GM18511 (cell line): ENCODE data around the gene AIFM3.

Experiments
- ATAC-seq: cut with Tn5 transposase; IDR thresholded peaks from one replicate; pipeline ENCODE4 v1.9.1; 2021; ENCODE audit warnings: mild to moderate bottlenecking, moderate library complexity; ENCODE audit not compliant: unreplicated experiment

The AIFM3 gene

GRCh38 chr22:20973634-20974286 lies 6.7 kb downstream of the AIFM3 start:
- no peak for ATAC-seq

GRCh38 chr22:20974336-20974955 lies 7.4 kb downstream of the AIFM3 start:
- ATAC-seq, result no peak

- ATAC-seq, result no peak
Measured at GRCh38 chr22:20975541-20976290, 8.7 kb downstream of the AIFM3 start.

- ATAC-seq, result no peak
Measured at GRCh38 chr22:20976291-20976877, 9.3 kb downstream of the AIFM3 start.

- ATAC-seq, result no peak
Measured at GRCh38 chr22:20977019-20977418, 10.0 kb downstream of the AIFM3 start.

GRCh38 chr22:20977516-20978170 lies 10.6 kb downstream of the AIFM3 start:
- ATAC-seq, result no peak

- no peak for ATAC-seq
Measured at GRCh38 chr22:20978419-20978818, 11.4 kb downstream of the AIFM3 start.

- ATAC-seq, result no peak
Measured at GRCh38 chr22:20979243-20979809, 12.3 kb downstream of the AIFM3 start.

- no peak for ATAC-seq
Measured at GRCh38 chr22:20979940-20980453, 12.9 kb downstream of the AIFM3 start.

GRCh38 chr22:20980523-20980922 lies 13.5 kb downstream of the AIFM3 start:
- no peak for ATAC-seq

GRCh38 chr22:20980938-20981722 lies 14.1 kb downstream of the AIFM3 start:
- no peak for ATAC-seq

GRCh38 chr22:20981787-20982562 lies 14.9 kb downstream of the AIFM3 start, which contains the start of gene LZTR1:
Gene LZTR1, plus strand, starts transcription at chr22:20982297. Its CDS starts 75 bp downstream, at chr22:20982372.
- peak; percentile 88 for ATAC-seq

- peak; percentile 33 for ATAC-seq
Measured at GRCh38 chr22:20982563-20982882, 15.5 kb downstream of the AIFM3 start.

GRCh38 chr22:20983081-20983771 lies 16.2 kb downstream of the AIFM3 start:
- no peak for ATAC-seq

- no peak for ATAC-seq
Measured at GRCh38 chr22:20985720-20986119, 18.7 kb downstream of the AIFM3 start.

GRCh38 chr22:20986365-20986764 lies 19.3 kb downstream of the AIFM3 start:
- ATAC-seq, result no peak

GRCh38 chr22:20987375-20987774 lies 20.3 kb downstream of the AIFM3 start:
- no peak for ATAC-seq

GRCh38 chr22:20988573-20989322 lies 21.7 kb downstream of the AIFM3 start:
- ATAC-seq, result no peak
